ENCODE data around the gene RNU7-1. TPM values are rescaled to one million over a fixed set of nuclear protein-coding genes. Genes with fewer than 3 reads are reported as not detected.

The RNU7-1 gene
- total and polyA plus RNA-seq, 9 of the 15 experiments (the other 6 are each of a cell fraction or from before 2014, with no cell fraction given): not detected

DNA sequence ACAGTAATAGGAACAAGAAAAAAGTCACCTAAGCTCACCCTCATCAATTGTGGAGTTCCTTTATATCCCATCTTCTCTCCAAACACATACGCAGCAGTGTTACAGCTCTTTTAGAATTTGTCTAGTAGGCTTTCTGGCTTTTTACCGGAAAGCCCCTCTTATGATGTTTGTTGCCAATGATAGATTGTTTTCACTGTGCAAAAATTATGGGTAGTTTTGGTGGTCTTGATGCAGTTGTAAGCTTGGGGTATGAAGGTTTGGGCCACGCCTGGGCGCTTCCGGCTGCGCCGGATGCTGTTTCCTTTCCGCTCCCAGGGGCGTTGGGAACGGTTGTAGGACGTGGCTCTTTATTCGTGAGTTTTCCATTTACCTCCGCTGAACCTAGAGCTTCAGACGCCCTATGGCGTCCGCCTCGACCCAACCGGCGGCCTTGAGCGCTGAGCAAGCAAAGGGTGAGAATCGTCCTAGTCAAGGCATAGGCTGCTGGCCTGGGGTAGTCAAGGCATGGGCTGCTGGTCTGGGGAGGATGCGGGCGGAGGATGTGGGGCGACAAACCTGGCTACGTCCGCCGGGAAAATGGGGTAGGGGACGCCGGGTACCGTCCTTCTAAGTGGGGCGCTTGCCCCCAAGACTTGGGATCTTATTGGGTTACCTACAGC lies at the start of gene RNU7-1, which contains the start of gene C12orf57 (continued):
- TF ChIP-seq, protein P1, sequence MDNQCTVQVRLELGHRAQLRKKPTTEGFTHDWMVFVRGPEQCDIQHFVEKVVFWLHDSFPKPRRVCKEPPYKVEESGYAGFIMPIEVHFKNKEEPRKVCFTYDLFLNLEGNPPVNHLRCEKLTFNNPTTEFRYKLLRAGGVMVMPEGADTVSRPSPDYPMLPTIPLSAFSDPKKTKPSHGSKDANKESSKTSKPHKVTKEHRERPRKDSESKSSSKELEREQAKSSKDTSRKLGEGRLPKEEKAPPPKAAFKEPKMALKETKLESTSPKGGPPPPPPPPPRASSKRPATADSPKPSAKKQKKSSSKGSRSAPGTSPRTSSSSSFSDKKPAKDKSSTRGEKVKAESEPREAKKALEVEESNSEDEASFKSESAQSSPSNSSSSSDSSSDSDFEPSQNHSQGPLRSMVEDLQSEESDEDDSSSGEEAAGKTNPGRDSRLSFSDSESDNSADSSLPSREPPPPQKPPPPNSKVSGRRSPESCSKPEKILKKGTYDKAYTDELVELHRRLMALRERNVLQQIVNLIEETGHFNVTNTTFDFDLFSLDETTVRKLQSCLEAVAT (IDR thresholded peaks at IDR 0.05): peak; percentile 74 to 80
- 0 out of 2 replicates have a peak, but pooled peaks have one; percentile 15 for TF ChIP-seq BCOR (IDR thresholded peaks at IDR 0.05)
- TF ChIP-seq, protein P2, sequence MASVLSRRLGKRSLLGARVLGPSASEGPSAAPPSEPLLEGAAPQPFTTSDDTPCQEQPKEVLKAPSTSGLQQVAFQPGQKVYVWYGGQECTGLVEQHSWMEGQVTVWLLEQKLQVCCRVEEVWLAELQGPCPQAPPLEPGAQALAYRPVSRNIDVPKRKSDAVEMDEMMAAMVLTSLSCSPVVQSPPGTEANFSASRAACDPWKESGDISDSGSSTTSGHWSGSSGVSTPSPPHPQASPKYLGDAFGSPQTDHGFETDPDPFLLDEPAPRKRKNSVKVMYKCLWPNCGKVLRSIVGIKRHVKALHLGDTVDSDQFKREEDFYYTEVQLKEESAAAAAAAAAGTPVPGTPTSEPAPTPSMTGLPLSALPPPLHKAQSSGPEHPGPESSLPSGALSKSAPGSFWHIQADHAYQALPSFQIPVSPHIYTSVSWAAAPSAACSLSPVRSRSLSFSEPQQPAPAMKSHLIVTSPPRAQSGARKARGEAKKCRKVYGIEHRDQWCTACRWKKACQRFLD (CRISPR knock-in tag; IDR thresholded peaks at IDR 0.05): peak; percentile 33; the same call in 1 of the 2 replicates
- TF ChIP-seq ZNF561 (CRISPR knock-in tag; conservative IDR thresholded peaks at IDR 0.05): peak; percentile 87
- TF ChIP-seq TBP (optimal IDR thresholded peaks at IDR 0.05; ENCODE audit: low read depth, low read length): no peak
- TF ChIP-seq, protein P3, sequence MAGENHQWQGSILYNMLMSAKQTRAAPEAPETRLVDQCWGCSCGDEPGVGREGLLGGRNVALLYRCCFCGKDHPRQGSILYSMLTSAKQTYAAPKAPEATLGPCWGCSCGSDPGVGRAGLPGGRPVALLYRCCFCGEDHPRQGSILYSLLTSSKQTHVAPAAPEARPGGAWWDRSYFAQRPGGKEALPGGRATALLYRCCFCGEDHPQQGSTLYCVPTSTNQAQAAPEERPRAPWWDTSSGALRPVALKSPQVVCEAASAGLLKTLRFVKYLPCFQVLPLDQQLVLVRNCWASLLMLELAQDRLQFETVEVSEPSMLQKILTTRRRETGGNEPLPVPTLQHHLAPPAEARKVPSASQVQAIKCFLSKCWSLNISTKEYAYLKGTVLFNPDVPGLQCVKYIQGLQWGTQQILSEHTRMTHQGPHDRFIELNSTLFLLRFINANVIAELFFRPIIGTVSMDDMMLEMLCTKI (IDR thresholded peaks at IDR 0.05; ENCODE audit: partially characterized antibody): no peak
- TF ChIP-seq ZNF668 (CRISPR knock-in tag; IDR thresholded peaks at IDR 0.05): no peak; the same call in 1 of the 2 replicates
- no peak for TF ChIP-seq HSF4 (CRISPR knock-in tag; IDR thresholded peaks at IDR 0.05; ENCODE audit: borderline replicate concordance)
- no peak for TF ChIP-seq MEF2D (tag; conservative IDR thresholded peaks at IDR 0.05; ENCODE audit: low read depth)
- TF ChIP-seq SIN3A (IDR thresholded peaks at IDR 0.05; ENCODE audit: borderline replicate concordance in 2 of 2, control insufficient read depth in 1 of 2, low read depth in 2 of 2, low read length in 2 of 2): peak; percentile 68 to 95; a peak in 1 of 4 replicates
- TF ChIP-seq MEIS2 (IDR thresholded peaks at IDR 0.05; ENCODE audit: partially characterized antibody): no peak
- TF ChIP-seq, protein P4, sequence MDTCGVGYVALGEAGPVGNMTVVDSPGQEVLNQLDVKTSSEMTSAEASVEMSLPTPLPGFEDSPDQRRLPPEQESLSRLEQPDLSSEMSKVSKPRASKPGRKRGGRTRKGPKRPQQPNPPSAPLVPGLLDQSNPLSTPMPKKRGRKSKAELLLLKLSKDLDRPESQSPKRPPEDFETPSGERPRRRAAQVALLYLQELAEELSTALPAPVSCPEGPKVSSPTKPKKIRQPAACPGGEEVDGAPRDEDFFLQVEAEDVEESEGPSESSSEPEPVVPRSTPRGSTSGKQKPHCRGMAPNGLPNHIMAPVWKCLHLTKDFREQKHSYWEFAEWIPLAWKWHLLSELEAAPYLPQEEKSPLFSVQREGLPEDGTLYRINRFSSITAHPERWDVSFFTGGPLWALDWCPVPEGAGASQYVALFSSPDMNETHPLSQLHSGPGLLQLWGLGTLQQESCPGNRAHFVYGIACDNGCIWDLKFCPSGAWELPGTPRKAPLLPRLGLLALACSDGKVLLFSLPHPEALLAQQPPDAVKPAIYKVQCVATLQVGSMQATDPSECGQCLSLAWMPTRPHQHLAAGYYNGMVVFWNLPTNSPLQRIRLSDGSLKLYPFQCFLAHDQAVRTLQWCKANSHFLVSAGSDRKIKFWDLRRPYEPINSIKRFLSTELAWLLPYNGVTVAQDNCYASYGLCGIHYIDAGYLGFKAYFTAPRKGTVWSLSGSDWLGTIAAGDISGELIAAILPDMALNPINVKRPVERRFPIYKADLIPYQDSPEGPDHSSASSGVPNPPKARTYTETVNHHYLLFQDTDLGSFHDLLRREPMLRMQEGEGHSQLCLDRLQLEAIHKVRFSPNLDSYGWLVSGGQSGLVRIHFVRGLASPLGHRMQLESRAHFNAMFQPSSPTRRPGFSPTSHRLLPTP (IDR thresholded peaks at IDR 0.05; ENCODE audit: borderline replicate concordance, extremely low read depth, insufficient read length): no peak
- TF ChIP-seq ZNF232 (CRISPR knock-in tag; IDR thresholded peaks at IDR 0.05): no peak
- no peak for TF ChIP-seq MED1 (CRISPR knock-in tag; IDR thresholded peaks at IDR 0.05; ENCODE audit: borderline replicate concordance)
- TF ChIP-seq NCOA6 (IDR thresholded peaks at IDR 0.05): no peak
- no peak; the same call in 1 of the 2 replicates for TF ChIP-seq HMG20A (CRISPR knock-in tag; conservative IDR thresholded peaks at IDR 0.05)
- no peak for TF ChIP-seq RBM17 (IDR thresholded peaks at IDR 0.05; ENCODE audit: borderline replicate concordance, low read depth, low read length)
- TF ChIP-seq ZNF165 (CRISPR knock-in tag; IDR thresholded peaks at IDR 0.05; ENCODE audit: borderline replicate concordance): no peak
- TF ChIP-seq ZNF75A (CRISPR knock-in tag; IDR thresholded peaks at IDR 0.05): peak; percentile 72
- peak; percentile 89 for TF ChIP-seq KHSRP (IDR thresholded peaks at IDR 0.05)
- TF ChIP-seq ETV1 (tag; conservative IDR thresholded peaks at IDR 0.05; ENCODE audit: low read depth): peak; percentile 96

All from K562 (cell line).